ENCODE results near the gene APBB1IP. TPM values are rescaled to one million over a fixed set of nuclear protein-coding genes. Genes with fewer than 3 reads are reported as not detected.

Gene APBB1IP
- total RNA-seq, 1 donor from 2014 or later, result not detected

- Histone ChIP-seq H3F3A (ENCODE audit: low read depth) (no peaks in the 10 kb centered on the region), H2AFZ (replicated peaks) (no peak overlapping the region)
Measured at GRCh38 chr10:26439406-26440087, 1.4 kb downstream of the APBB1IP start.

DNA sequence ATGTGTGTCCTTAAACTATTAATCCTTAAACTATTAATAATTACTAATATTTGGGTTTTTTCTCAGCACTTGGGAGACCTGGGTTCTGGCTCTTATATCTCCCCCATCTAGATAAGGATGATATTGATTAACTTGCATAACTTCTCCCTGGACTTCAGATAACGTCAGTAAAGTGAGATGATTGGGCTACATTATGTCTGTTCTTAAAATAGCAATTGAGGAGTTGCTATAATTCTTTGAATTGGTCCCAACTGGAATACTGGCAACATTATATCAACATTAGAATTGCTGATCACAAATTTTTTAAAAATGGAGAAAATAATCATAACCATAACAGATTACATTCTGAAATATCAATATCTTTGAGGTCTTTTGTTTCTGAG, 1.9 kb downstream of the APBB1IP start:
- H3K9me3 ChIP-seq (ENCODE audit: low read depth), result no peaks in the 10 kb centered on the region
- H3F3A ChIP-seq (ENCODE audit: low read depth), result no peaks in the 10 kb centered on the region
- Mint-ChIP-seq H3K27ac (no peak overlapping the region), H3K4me3 (no peak overlapping the region), H3K4me1 (no peaks in the 10 kb centered on the region), H3K36me3 (no peaks in the 10 kb centered on the region), H3K9me3 (no peaks in the 10 kb centered on the region), H3K27me3 (ENCODE audit: insufficient read depth, low read depth) (peaks cover 11% of the 10 kb centered on the region)
- H2AFZ ChIP-seq (replicated peaks), result no peak overlapping the region
- no peaks in the 10 kb centered on the region for H3K79me2 ChIP-seq (ENCODE audit: low read depth)
- no peak overlapping the region for H3K4me3 ChIP-seq
- peaks cover 39% of the 10 kb centered on the region for H3K27me3 ChIP-seq
- H3K9ac ChIP-seq, result no peak overlapping the region
- no peak overlapping the region for H3K4me2 ChIP-seq
- no peak for TF ChIP-seq EZH2phosphoT487 (IDR thresholded peaks at IDR 0.05)
- no peak for TF ChIP-seq EZH2 (IDR thresholded peaks at IDR 0.05)
- no peak for TF ChIP-seq CTCF (IDR thresholded peaks at IDR 0.05)
- no peaks in the 10 kb centered on the region for H3K36me3 ChIP-seq
- no peaks in the 10 kb centered on the region for H4K20me1 ChIP-seq (ENCODE audit: low read depth)
- no peaks in the 10 kb centered on the region for H3K4me1 ChIP-seq
- H3K27ac ChIP-seq, result no peak overlapping the region
- DNase-seq (ENCODE audit: low spot score), result no peak

More at GRCh38 chr10:26439406-26440087, 1.4 kb downstream of the APBB1IP start:
- no peak overlapping the region for H3K4me3 Mint-ChIP-seq
- H3K27ac ChIP-seq, result no peak overlapping the region
- H3K9ac ChIP-seq, result no peak overlapping the region
- no peak for TF ChIP-seq EZH2phosphoT487 (IDR thresholded peaks at IDR 0.05)
- TF ChIP-seq CTCF (IDR thresholded peaks at IDR 0.05), result no peak
- TF ChIP-seq EZH2 (IDR thresholded peaks at IDR 0.05), result no peak
- no peaks in the 10 kb centered on the region for H3K36me3 Mint-ChIP-seq
- peaks cover 11% of the 10 kb centered on the region for H3K27me3 Mint-ChIP-seq (ENCODE audit: insufficient read depth, low read depth)
- no peaks in the 10 kb centered on the region for H3K4me1 ChIP-seq
- H3K36me3 ChIP-seq, result no peaks in the 10 kb centered on the region
- H3K27ac Mint-ChIP-seq, result no peak overlapping the region
- H3K9me3 Mint-ChIP-seq, result no peaks in the 10 kb centered on the region
- no peaks in the 10 kb centered on the region for H3K9me3 ChIP-seq (ENCODE audit: low read depth)
- no peak overlapping the region for H3K4me3 ChIP-seq
- H3K27me3 ChIP-seq, result peaks cover 39% of the 10 kb centered on the region
- H4K20me1 ChIP-seq (ENCODE audit: low read depth), result no peaks in the 10 kb centered on the region
- H3K79me2 ChIP-seq (ENCODE audit: low read depth), result no peaks in the 10 kb centered on the region
- no peak for DNase-seq (ENCODE audit: low spot score)
- H3K4me2 ChIP-seq, result no peak overlapping the region
- no peaks in the 10 kb centered on the region for H3K4me1 Mint-ChIP-seq

DNA sequence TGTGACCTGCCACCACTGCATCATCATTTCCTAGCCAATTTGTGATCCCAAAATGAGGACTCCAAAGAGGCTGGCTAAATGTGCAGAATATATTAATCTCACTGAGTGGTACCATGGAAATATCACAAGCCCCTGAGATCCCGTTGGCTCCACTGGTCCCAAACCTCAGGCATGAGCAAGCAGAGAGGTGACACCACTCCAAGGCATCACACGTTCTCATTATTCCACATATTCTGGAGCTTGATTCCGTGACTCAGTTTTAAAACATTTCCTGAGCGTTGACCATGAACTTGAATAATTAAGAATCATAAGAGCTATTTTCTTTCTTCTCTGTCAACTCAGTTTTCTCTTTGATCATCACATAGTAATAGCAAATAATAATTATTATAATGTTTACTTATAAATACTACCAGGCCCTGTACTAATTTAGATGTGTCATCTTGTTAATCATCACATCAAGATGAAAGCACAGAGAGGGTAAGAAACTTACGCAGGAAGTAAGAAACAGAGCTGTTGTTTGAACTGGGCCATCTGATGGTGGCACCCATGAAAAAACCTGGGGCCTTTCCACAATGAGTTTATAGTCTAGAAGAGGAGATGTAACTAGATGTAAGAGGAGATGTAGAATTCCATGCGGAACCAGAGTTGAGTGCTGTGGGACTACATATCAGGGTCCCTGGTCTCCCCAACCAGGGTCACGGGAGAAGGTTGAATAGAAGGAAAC, 3.5 kb downstream of the APBB1IP start:
- no peaks in the 10 kb centered on the region for H3F3A ChIP-seq (ENCODE audit: low read depth)
- H3K4me1 Mint-ChIP-seq, result no peaks in the 10 kb centered on the region
- no peak overlapping the region for H3K4me3 Mint-ChIP-seq
- no peak overlapping the region for H3K27ac Mint-ChIP-seq
- H3K9me3 Mint-ChIP-seq, result no peaks in the 10 kb centered on the region
- no peaks in the 10 kb centered on the region for H3K36me3 ChIP-seq
- H3K4me2 ChIP-seq, result no peak overlapping the region
- peaks cover 39% of the 10 kb centered on the region for H3K27me3 ChIP-seq
- no peak for DNase-seq (ENCODE audit: low spot score)
- H3K9ac ChIP-seq, result no peak overlapping the region
- H3K4me3 ChIP-seq, result no peak overlapping the region
- TF ChIP-seq EZH2phosphoT487 (IDR thresholded peaks at IDR 0.05), result no peak
- peaks cover 11% of the 10 kb centered on the region for H3K27me3 Mint-ChIP-seq (ENCODE audit: insufficient read depth, low read depth)
- H3K36me3 Mint-ChIP-seq, result no peaks in the 10 kb centered on the region
- H3K4me1 ChIP-seq, result no peaks in the 10 kb centered on the region
- no peaks in the 10 kb centered on the region for H3K9me3 ChIP-seq (ENCODE audit: low read depth)
- no peaks in the 10 kb centered on the region for H3K79me2 ChIP-seq (ENCODE audit: low read depth)
- H2AFZ ChIP-seq (replicated peaks), result no peak overlapping the region
- H4K20me1 ChIP-seq (ENCODE audit: low read depth), result no peaks in the 10 kb centered on the region
- H3K27ac ChIP-seq, result no peak overlapping the region
